Left renal cortex interstitium (tissue), 4 donors: ENCODE measurements around the gene PDIA4. TPM values are rescaled to one million over a fixed set of nuclear protein-coding genes. Genes with fewer than 3 reads are reported as not detected.
"Not testable (repeated sequence)": the region's sequence is repeated elsewhere in the genome, so short reads cannot be mapped to it uniquely, and the experiment has no call there.

ENCODE experiments used
- DNase-seq, 4 donors: peaks; one replicate each; pipeline ENCODE4 v3.0.0-alpha.2; 2013; ENCODE audit warnings: low read depth in 4 of 4, low spot score in 2 of 4, missing footprints in 1 of 4
- polyA plus RNA-seq, 4 donors: library from polyadenylated mRNA; unstranded; fragments of 120-200 nt; gene quantifications; one replicate each; pipeline ENCODE4 v1.2.1, GENCODE V29; 2013; ENCODE audit not compliant: insufficient read length in 4 of 4

The PDIA4 gene, protein sequence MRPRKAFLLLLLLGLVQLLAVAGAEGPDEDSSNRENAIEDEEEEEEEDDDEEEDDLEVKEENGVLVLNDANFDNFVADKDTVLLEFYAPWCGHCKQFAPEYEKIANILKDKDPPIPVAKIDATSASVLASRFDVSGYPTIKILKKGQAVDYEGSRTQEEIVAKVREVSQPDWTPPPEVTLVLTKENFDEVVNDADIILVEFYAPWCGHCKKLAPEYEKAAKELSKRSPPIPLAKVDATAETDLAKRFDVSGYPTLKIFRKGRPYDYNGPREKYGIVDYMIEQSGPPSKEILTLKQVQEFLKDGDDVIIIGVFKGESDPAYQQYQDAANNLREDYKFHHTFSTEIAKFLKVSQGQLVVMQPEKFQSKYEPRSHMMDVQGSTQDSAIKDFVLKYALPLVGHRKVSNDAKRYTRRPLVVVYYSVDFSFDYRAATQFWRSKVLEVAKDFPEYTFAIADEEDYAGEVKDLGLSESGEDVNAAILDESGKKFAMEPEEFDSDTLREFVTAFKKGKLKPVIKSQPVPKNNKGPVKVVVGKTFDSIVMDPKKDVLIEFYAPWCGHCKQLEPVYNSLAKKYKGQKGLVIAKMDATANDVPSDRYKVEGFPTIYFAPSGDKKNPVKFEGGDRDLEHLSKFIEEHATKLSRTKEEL
- 100 to 1,000 TPM; 161 to 197 (median 188) TPM for polyA plus RNA-seq

DNA sequence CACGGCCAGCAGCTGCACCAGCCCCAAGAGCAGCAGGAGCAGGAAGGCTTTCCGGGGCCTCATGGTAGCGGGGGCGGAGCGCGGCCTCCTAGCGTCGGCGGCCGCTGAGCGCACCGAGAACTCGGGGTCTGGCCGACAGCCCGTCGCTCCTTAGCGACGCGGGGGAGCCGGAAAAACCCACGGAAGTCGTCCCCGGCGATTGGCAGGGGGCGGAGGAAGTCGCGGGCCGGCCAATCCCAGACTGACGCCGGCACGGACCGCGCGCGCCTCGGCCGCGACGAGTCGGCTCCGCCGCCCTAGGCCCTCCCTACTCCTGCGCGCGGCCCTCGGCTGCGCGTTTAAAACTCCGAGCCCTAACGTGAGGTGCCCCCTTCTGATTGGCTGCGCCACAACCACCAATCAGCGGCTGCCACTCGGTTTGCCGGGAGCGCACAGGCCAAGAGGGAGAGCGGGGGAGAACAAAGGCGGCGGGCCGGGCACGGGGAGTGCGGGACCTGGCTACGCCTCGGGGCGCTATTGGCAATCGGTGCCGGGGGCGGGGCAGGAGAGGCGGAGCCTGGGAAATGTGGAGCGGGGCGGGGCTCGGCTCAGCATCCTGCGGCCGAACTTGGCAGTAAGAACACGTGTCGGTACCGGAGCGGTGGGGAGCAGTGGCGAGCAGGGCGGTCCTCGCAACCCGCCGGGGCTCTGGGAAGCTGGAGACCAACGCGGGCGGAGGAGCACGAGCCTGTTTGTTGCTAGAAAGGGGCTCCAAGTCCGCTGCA lies at the start of gene PDIA4:
Gene PDIA4 (minus strand): TSS at position 160 of the 764 bp plus-strand sequence. CDS start 97 bp downstream, at position 63.
- DNase-seq, result peak; percentile 90 to 99 (median 96)

DNA sequence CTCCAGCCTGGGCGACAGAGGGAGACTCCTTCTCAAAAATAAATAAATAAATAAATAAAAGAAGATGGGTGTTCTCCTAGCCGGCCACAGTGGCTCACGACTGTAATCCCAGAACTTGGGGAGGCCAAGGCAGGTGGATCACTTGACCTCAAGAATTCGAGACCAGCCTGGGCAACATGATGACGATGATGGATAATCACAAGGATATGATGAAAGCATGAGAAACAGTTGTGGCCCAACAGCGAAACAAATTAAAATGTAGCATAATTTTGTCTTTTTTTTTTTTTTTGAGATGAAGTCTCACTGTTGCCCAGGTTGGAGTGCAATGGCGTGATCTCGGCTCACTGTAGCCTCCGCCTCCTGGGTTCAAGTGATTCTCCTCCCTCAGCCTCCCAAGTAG lies 49.3 kb upstream of the PDIA4 start:
- DNase-seq, result no peak

- DNase-seq, result no peak
Measured at GRCh38 chr7:149075286-149075685, 47.0 kb upstream of the PDIA4 start.

DNA sequence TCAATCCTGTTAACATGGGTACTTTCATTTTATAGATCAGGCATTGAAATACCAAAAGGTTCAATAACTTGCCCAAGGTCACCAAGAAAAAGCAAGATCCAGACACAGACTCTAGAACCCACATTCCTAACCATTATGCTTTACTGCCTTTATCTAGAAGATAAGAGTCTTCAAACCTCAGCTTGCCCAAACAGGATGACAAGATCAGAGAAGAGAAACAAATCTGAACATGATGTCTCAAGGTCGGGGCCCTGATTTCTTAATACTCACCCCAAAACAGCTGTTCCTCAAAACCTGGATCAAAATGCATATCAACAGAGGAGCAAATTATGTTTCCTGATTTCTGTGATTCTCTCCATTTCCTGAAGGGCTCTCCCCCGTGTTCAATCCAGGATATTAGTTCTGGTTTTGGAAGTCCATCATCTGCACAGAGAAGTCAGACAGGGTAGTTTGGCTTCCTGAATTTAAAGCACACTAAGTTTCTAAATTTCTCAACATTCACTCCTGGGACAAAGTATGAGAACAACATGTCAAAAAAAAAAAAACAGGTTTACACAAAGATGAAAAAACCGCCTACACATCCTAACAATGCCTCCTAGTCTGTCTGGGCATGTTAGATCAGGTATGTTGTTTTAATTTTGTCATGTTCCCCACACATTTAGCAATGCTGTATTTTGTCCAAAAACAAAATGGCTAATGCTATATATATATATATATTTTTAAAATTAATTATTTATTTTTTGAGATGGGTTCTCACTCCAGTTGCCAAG lies 46.0 kb upstream of the PDIA4 start:
- DNase-seq, result no peak

- no peak for DNase-seq
Measured at GRCh38 chr7:149072438-149072775, 44.1 kb upstream of the PDIA4 start.

GRCh38 chr7:149071641-149072437 lies 43.5 kb upstream of the PDIA4 start:
- DNase-seq, result no peak

- no peak for DNase-seq
Measured at GRCh38 chr7:149071182-149071635, 42.9 kb upstream of the PDIA4 start.

DNA sequence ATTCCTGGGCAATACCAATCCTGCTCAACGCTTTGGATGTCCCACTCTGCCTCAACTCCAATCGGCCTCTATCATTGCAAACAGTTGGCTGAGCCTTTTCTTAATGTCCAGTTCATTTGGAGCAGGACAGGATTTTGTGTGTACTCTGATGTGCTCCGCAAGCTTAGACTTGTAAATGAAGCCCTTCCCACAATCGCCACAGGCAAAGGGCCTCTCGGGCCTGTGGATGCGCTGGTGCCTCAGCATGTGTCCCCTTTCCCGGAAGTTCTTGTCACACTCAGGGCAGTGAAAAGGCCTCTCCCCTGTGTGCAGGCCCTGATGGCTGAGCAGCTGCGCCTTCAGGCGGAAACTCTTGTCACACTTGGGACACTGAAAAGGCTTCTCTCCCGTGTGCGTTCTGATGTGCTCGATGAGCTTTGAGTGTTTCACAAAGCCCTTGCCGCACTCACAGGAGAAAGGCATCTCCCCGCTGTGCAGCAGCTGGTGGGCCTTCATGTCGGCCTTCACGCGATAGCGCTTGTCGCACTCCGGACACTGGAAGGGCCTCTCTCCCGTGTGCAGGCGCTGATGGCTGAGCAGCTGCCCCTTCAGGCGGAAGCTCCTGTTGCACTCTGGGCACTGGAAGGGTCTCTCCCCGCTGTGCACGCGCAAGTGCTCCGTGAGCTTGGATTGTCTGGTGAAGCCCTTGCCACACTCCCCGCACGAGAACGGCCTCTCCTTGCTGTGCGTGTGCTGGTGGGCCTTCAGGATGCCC lies 42.2 kb upstream of the PDIA4 start:
- no peak for DNase-seq

- DNase-seq, result no peak
Measured at GRCh38 chr7:149067869-149068268, 39.6 kb upstream of the PDIA4 start.

DNA sequence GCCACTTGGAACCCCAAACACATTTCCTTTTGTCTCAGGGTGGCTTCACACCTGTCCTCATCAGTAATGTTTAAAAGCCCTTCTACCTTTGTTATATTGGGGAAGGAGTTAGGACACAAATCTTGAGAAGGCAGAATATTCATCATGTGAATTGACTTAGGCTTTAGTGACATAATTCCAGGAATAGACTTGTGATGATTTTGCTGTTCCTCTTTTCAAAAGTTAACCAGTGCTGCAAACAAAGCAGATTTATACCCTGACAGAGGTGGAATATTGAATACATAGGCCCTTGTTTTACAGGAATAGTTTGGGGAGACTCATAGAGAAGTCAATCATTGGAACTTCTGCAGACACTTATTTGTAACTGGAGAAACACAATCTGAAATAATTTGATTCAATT lies 35.2 kb upstream of the PDIA4 start:
- no peak for DNase-seq

- not testable (repeated sequence) for DNase-seq
Measured at GRCh38 chr7:149062217-149062899, 34.1 kb upstream of the PDIA4 start.

DNA sequence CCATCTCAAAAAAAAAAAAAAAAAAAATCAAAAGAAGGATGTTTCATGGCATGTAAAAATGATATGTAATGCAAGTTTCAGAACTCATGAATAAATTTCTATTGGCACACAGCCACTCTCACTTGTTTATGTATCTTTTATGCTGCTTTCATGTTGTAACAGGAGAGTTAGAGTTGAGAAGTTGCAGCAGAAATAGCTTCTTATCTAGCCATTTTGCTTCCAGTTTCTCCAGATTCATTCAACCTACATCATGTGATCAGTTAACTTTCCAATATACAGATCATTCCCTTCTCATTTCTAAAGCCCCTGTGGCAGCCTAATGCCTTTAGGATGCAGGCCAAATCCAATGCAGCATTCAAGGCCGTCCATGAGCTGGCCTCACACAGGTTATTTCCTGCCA lies 31.9 kb upstream of the PDIA4 start:
- no peak for DNase-seq

GRCh38 chr7:149053885-149054284 lies 25.6 kb upstream of the PDIA4 start:
- no peak for DNase-seq

DNA sequence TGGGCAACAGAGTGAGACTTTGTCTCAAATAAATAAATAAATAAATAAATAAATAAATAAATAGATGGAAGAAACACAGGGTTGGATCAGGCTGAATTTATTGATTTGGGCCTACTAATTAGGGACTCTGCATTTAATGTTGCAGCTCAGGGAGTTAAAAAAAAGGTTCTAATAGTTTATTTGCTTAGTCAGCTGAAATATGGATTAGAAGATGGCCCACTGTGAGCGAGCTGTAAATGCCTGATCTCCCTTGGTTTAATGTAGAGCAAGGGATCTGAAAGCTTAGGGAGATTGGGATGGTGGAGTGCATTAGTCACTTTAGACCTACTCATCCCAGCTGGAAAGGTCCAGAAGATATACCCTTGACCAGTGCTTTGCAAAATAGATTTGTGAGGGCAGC lies 25.1 kb upstream of the PDIA4 start:
- no peak for DNase-seq

DNA sequence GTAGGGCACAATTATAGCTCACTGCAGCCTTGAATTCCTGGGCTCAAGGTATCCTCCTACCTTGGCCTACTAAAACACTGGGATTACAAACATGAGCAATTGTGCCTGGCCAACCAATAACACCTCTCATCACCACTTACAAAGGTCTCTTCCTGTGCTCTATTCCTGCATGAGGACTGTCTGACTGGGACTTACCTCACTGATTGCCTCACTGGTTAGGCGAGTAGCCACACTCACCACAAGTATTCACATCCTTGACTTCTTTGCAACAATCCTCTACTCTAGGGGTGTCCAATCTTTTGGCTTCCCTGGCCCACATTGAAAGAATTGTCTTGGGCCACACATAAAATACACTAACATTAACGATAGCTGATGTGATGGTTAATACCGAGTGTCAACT lies 22.6 kb upstream of the PDIA4 start:
- no peak for DNase-seq

DNA sequence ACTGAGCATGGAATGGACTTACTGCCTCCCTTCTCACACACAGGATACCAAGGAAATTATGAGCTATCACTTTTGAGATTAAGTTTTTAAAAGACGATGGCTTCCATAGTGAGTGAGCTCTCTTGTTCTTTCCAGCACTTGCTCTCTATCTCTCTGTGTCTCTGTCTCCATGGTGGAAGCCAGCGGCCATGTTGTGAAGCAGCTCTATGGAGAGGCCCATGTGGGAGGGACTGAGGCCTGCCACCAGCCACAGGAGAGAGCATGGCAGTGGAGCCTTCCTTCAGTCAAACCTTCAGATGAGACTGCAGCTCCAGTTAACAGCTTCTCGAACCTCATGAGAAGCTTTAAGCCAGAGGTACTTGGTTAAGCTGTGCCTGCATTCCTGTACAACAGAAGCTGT lies 20.5 kb upstream of the PDIA4 start:
- DNase-seq, result no peak

DNA sequence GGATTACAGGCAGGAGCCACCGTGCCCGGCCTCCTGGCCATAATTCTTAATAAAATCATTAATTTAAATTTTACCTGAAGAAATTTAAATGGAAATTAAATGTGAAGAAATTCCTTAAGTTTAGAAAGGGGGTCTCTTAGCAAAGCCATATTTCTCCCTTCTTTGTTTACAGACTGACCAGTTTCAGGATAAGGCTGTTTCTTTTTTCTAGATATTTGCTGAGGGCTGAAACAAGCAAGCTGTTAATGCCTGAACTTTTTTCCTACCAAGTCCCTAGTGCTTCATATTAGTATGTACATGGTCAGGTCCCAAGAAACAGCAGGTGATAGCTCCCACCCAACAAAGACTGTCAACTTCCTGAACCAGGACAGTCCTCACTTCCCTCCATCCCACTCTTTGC lies 18.1 kb upstream of the PDIA4 start:
- DNase-seq, result no peak

- DNase-seq, result no peak
Measured at GRCh38 chr7:149043936-149044335, 15.6 kb upstream of the PDIA4 start.

- no peak for DNase-seq
Measured at GRCh38 chr7:149041350-149041749, 13.0 kb upstream of the PDIA4 start.
